ENCODE measurements around the gene STKLD1. TPM values are rescaled to one million over a fixed set of nuclear protein-coding genes. Genes with fewer than 3 reads are reported as not detected.

STKLD1 gene
- polyA plus RNA-seq, 2 of the 4 experiments (the other 2 are of a cell fraction): 1.1 to 1.2 TPM

- Histone ChIP-seq H3K27ac (no peak overlapping the region), H3K9me3 (no peaks in the 10 kb centered on the region), H3K4me2 (no peak overlapping the region), H3K4me3 (no peak overlapping the region), H3K4me1 (no peaks in the 10 kb centered on the region)
- WGBS (ENCODE audit: missing lambda C conversion rate): 69% methylated on average over 4 of the region's 4 CpGs
- no peak for FAIRE-seq
- POLR2A ChIA-PET: no interaction called here
- TF ChIP-seq ZFP36 (IDR thresholded peaks at IDR 0.05; ENCODE audit: borderline replicate concordance, partially characterized antibody) (no peak), BHLHE40 (IDR thresholded peaks at IDR 0.05; ENCODE audit: low read depth, low read length) (no peak), HOXA7 (CRISPR knock-in tag; IDR thresholded peaks at IDR 0.05) (no peak), POLR2AphosphoS2 (conservative IDR thresholded peaks at IDR 0.05; ENCODE audit: low read length) (no peak), ZC3H11A (IDR thresholded peaks at IDR 0.05) (no peak), E2F6 (IDR thresholded peaks at IDR 0.05; ENCODE audit: borderline replicate concordance, low read depth) (no peak), POLR2A (IDR thresholded peaks at IDR 0.05; ENCODE audit: low read length) (no peak), KDM5A (IDR thresholded peaks at IDR 0.05) (no peak), KDM1A (IDR thresholded peaks at IDR 0.05; ENCODE audit: low read depth) (no peak), SMC3 (IDR thresholded peaks at IDR 0.05) (no peak), EHF (CRISPR knock-in tag; IDR thresholded peaks at IDR 0.05) (no peak), CHD2 (IDR thresholded peaks at IDR 0.05; ENCODE audit: low read length, partially characterized antibody) (no peak), RAD21 (conservative IDR thresholded peaks at IDR 0.05 in 1 of 2, IDR thresholded peaks at IDR 0.05 in 1 of 2) (no peak), FOSL2 (IDR thresholded peaks at IDR 0.05) (no peak), FOSL2 (CRISPR knock-in tag; IDR thresholded peaks at IDR 0.05) (no peak), CEBPB (IDR thresholded peaks at IDR 0.05) (no peak), JUNB (IDR thresholded peaks at IDR 0.05) (no peak), REST (IDR thresholded peaks at IDR 0.05) (no peak), TP53 (CRISPR knock-in tag; IDR thresholded peaks at IDR 0.05) (no peak), HDAC2 (IDR thresholded peaks at IDR 0.05) (no peak), MAX (IDR thresholded peaks at IDR 0.05) (no peak)
- CTCF ChIA-PET: interaction anchor here (1.1 to 1.3 kb wide), 4 partner anchors 8 to 417 kb away, joined by 3 to 4 read pairs (median 3); no protein-coding TSS in a partner anchor
- no peak for ATAC-seq
- no peak for DNase-seq (ENCODE audit: low read depth in 1 of 2, low spot score in 1 of 2)
Measured at GRCh38 chr9:133439337-133439736, 63.2 kb downstream of the STKLD1 start.

GRCh38 chr9:133440874-133441273 is 64.7 kb downstream of the STKLD1 start:
- WGBS (ENCODE audit: missing lambda C conversion rate): 84% methylated on average over 12 of the region's 12 CpGs
- Histone ChIP-seq H3K4me3 (no peak overlapping the region), H3K9me3 (no peaks in the 10 kb centered on the region), H3K4me1 (no peaks in the 10 kb centered on the region), H3K27ac (no peak overlapping the region), H3K4me2 (no peak overlapping the region)
- POLR2A ChIA-PET: no interaction called here
- DNase-seq (ENCODE audit: low read depth in 1 of 2, low spot score in 1 of 2): no peak
- CTCF ChIA-PET: interaction anchor here (0.6 to 3.8 kb wide), 3 partner anchors 10 to 46 kb away, joined by 4 to 14 read pairs (median 9); no protein-coding TSS in a partner anchor
- FAIRE-seq: no peak
- no peak for ATAC-seq
- TF ChIP-seq CEBPB (IDR thresholded peaks at IDR 0.05) (no peak), TFCP2L1 (CRISPR knock-in tag; IDR thresholded peaks at IDR 0.05) (no peak)

GRCh38 chr9:133441571-133441970 is 65.4 kb downstream of the STKLD1 start:
- no peak overlapping the region for H3K4me3 ChIP-seq

More at GRCh38 chr9:133441571-133441970, 65.4 kb downstream of the STKLD1 start:
- DNase-seq (ENCODE audit: low read depth in 1 of 2, low spot score in 1 of 2) (no peak), FAIRE-seq (no peak), ATAC-seq (no peak)
- 53% methylated on average over 5 of the region's 5 CpGs for WGBS (ENCODE audit: missing lambda C conversion rate)
- Histone ChIP-seq H3K4me2 (no peak overlapping the region), H3K4me1 (no peaks in the 10 kb centered on the region), H3K9me3 (no peaks in the 10 kb centered on the region), H3K27ac (no peak overlapping the region)
- POLR2A ChIA-PET: no interaction called here
- CTCF ChIA-PET: interaction anchor here (0.6 to 3.8 kb wide), 8 partner anchors 11 to 439 kb away, joined by 3 to 14 read pairs (median 3); partner anchors contain the start of genes ADAMTS13 and GBGT1
- no peak for TF ChIP-seq HDAC2 (IDR thresholded peaks at IDR 0.05)
- no peak for TF ChIP-seq HES2 (IDR thresholded peaks at IDR 0.05)
- no peak for TF ChIP-seq JUN (IDR thresholded peaks at IDR 0.05)

All from A549 (cell line).